Prostate gland (tissue), 2 donors: ENCODE results near the gene TMEM143.

Experiments used
- CTCF ChIP-seq, 4 experiments: fragments of 200-600 bp in 2 of 4; fragments of 450-650 bp in 2 of 4; sonication (generic) in 2 of 4; IDR thresholded peaks; 1 replicate in 3 of 4; 2 replicates in 1 of 4; pipeline ENCODE4 v1.5.1; 2016 to 2019; ENCODE audit warnings: antibody characterized with exemption in 4 of 4, mild to moderate bottlenecking in 2 of 4, moderate library complexity in 2 of 4
- POLR2A ChIP-seq: fragments of 450-650 bp; IDR thresholded peaks from one replicate; pipeline ENCODE4 v1.6.1; 2016; ENCODE audit warnings: antibody characterized with exemption, mild to moderate bottlenecking

DNA sequence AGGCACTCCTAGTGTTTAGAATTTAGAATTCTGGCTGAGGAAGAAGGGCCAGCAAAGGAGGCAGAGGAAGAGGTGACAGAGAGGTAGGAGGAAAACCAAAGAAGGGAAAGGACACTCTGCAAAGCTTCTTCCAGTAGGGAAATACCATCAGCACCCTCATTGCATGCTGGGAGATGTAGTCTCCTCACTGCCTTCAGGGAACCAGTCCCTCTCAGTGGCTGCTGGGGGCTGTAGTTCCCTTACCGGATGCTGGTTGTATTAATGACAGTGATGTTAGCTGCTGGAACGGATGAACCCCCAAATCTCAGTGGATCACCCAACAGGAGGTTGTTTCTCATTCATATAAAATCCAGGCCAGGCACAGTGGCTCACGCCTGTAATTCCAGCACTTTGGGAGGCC lies 39.9 kb upstream of the TMEM143 start:
- TF ChIP-seq CTCF (IDR thresholded peaks at IDR 0.05), result no peak
- TF ChIP-seq POLR2A, result no peak
